SK-N-SH (cell line): ENCODE measurements around the gene ROR2. TPM values are rescaled to one million over a fixed set of nuclear protein-coding genes. Genes with fewer than 3 reads are reported as not detected.

Source experiments
- CTCF ChIA-PET: fragments of 300-600, 350-600 bp; formaldehyde crosslinking; extraction: SDS; loops from one replicate; lab custom pipeline; 2021; lab: Yijun Ruan, JAX
- POLR2A ChIA-PET: fragments of 350-600 bp; sonication (Branson Sonifier 250); formaldehyde crosslinking; extraction: SDS; loops from one replicate; lab custom pipeline; 2020; ENCODE audit warnings: antibody characterized with exemption, inconsistent platforms; lab: Yijun Ruan, JAX
- DNase-seq: peaks from one replicate; pipeline ENCODE4 v3.0.0; 2012
- H2AFZ ChIP-seq: fragments of 200-600 bp; sonication (generic); 2 replicates; pipeline ENCODE4 v1.8.1; 2016; ENCODE audit warnings: antibody characterized with exemption, mild to moderate bottlenecking, low read depth
- H3F3A ChIP-seq: fragments of 200-600 bp; sonication (generic); replicated peaks from 2 replicates; pipeline ENCODE3; 2016; ENCODE audit warnings: antibody characterized with exemption, mild to moderate bottlenecking; ENCODE audit not compliant: insufficient read depth
- H3K27ac ChIP-seq, 2 experiments: fragments of 200-500 bp in 1 of 2; fragments of 200-600 bp in 1 of 2; sonication (Bioruptor generic) in 1 of 2; sonication (generic), shearing (Covaris generic) in 1 of 2; 2 replicates each; pipeline versions ENCODE4 v1.5.1 to v1.6.1; 2014 to 2016; ENCODE audit warnings: low read depth in 2 of 2, inconsistent platforms in 1 of 2, low read length in 1 of 2, mild to moderate bottlenecking in 1 of 2, mixed read lengths in 1 of 2
- H3K27me3 ChIP-seq: fragments of 200-600 bp; sonication (generic), shearing (Covaris generic); 2 replicates; pipeline ENCODE4 v1.6.1; 2016; ENCODE audit warnings: mixed run types; ENCODE audit not compliant: insufficient read depth
- H3K36me3 ChIP-seq, 2 experiments: fragments of 200-500 bp in 1 of 2; fragments of 200-600 bp in 1 of 2; sonication (Bioruptor generic) in 1 of 2; sonication (generic) in 1 of 2; replicated peaks in 1 of 2; 2 replicates each; pipeline versions ENCODE3 to v1.5.1; 2014 to 2016; ENCODE audit warnings: low read length in 1 of 2, mild to moderate bottlenecking in 1 of 2; ENCODE audit not compliant: insufficient read depth in 2 of 2, control insufficient read depth in 1 of 2
- H3K4me1 ChIP-seq, 2 experiments: fragments of 200-500 bp in 1 of 2; fragments of 200-600 bp in 1 of 2; sonication (Bioruptor generic) in 1 of 2; sonication (generic), shearing (Covaris generic) in 1 of 2; 2 replicates each; pipeline versions ENCODE4 v1.5.1 to v1.6.1; 2014 to 2016; ENCODE audit warnings: low read depth in 1 of 2, low read length in 1 of 2, mixed run types in 1 of 2; ENCODE audit not compliant: insufficient read depth in 2 of 2, control insufficient read depth in 1 of 2
- H3K4me2 ChIP-seq: fragments of 200-600 bp; sonication (generic), shearing (Covaris generic); 2 replicates; pipeline ENCODE4 v1.6.1; 2017; ENCODE audit warnings: mixed run types
- H3K4me3 ChIP-seq, 2 experiments: fragments of 200-500 bp in 1 of 2; fragments of 200-600 bp in 1 of 2; sonication (Bioruptor generic) in 1 of 2; sonication (generic), shearing (Covaris generic) in 1 of 2; 2 replicates each; pipeline versions ENCODE4 v1.5.1 to v1.8.1; 2014 to 2016; ENCODE audit warnings: low read depth in 2 of 2, inconsistent platforms in 1 of 2, low read length in 1 of 2, mild to moderate bottlenecking in 1 of 2, mixed read lengths in 1 of 2, moderate library complexity in 1 of 2
- H3K79me2 ChIP-seq: fragments of 200-600 bp; sonication (generic); 2 replicates; pipeline ENCODE4 v1.8.1; 2017; ENCODE audit warnings: mild to moderate bottlenecking; ENCODE audit not compliant: insufficient read depth
- H3K9ac ChIP-seq: fragments of 200-600 bp; sonication (generic); 2 replicates; pipeline ENCODE4 v1.6.1; 2017; ENCODE audit warnings: mixed run types
- H3K9me2 ChIP-seq: fragments of 200-600 bp; sonication (generic); 2 replicates; pipeline ENCODE4 v1.6.1; 2017; ENCODE audit warnings: mixed run types
- H3K9me3 ChIP-seq: fragments of 200-600 bp; sonication (generic); 2 replicates; pipeline ENCODE4 v1.6.1; 2017; ENCODE audit warnings: mixed run types, mild to moderate bottlenecking, moderate library complexity
- H4K20me1 ChIP-seq: fragments of 200-600 bp; sonication (generic); 2 replicates; pipeline ENCODE4 v1.6.1; 2017; ENCODE audit warnings: mild to moderate bottlenecking, mixed run types; ENCODE audit not compliant: insufficient read depth
- CHD2 ChIP-seq: fragments of 150-350 bp; IDR thresholded peaks from 2 replicates; pipeline ENCODE4 v1.6.1; 2018; ENCODE audit warnings: low read length; ENCODE audit not compliant: partially characterized antibody
- ELF1 ChIP-seq: IDR thresholded peaks from 2 replicates; pipeline ENCODE4 v1.4.0; 2012
- EP300 ChIP-seq, 2 experiments: IDR thresholded peaks; 2 replicates each; pipeline versions ENCODE4 v1.4.0 to v1.6.1; 2012; ENCODE audit warnings: borderline replicate concordance in 1 of 2, low read depth in 1 of 2, low read length in 1 of 2
- EZH2phosphoT487 ChIP-seq: fragments of 200-600 bp; sonication (generic); IDR thresholded peaks from 2 replicates; pipeline ENCODE4 v1.6.1; 2017; ENCODE audit warnings: low read depth, mixed run types, mild to moderate bottlenecking, antibody characterized with exemption, moderate library complexity, borderline replicate concordance
- FOSL2 ChIP-seq: IDR thresholded peaks from 2 replicates; pipeline ENCODE4 v1.4.0; 2012; ENCODE audit warnings: low read depth, mild to moderate bottlenecking, moderate library complexity, borderline replicate concordance
- FOXM1 ChIP-seq: IDR thresholded peaks from 2 replicates; pipeline ENCODE4 v1.4.0; 2012; ENCODE audit warnings: low read depth, mild to moderate bottlenecking
- GATA2 ChIP-seq: sonication (generic); formaldehyde crosslinking; IDR thresholded peaks from 2 replicates; pipeline ENCODE4 v1.5.0; 2020; ENCODE audit warnings: mild to moderate bottlenecking, missing genetic modification reagents
- MEF2A ChIP-seq: IDR thresholded peaks from 2 replicates; pipeline ENCODE4 v1.4.0; 2012; ENCODE audit warnings: low read depth, borderline replicate concordance
- RCOR1 ChIP-seq: fragments of 150-350 bp; IDR thresholded peaks from 2 replicates; pipeline ENCODE4 v1.6.1; 2017; ENCODE audit warnings: antibody characterized with exemption, low read length
- RFX5 ChIP-seq: IDR thresholded peaks from 2 replicates; pipeline ENCODE4 v1.6.1; 2012; ENCODE audit warnings: mild to moderate bottlenecking, improper control_type of control experiment, low read length
- SIN3A ChIP-seq: IDR thresholded peaks from 2 replicates; pipeline ENCODE4 v1.6.1; 2012; ENCODE audit warnings: low read depth, mild to moderate bottlenecking, low read length, moderate library complexity, borderline replicate concordance
- SMC3 ChIP-seq: IDR thresholded peaks from 2 replicates; pipeline ENCODE4 v1.6.1; 2012; ENCODE audit warnings: low read depth, low read length, improper control_type of control experiment
- TCF12 ChIP-seq: IDR thresholded peaks from 2 replicates; pipeline ENCODE4 v1.4.0; 2012
- TEAD4 ChIP-seq: IDR thresholded peaks from 2 replicates; pipeline ENCODE4 v1.4.0; 2012; ENCODE audit warnings: mild to moderate bottlenecking, borderline replicate concordance; ENCODE audit not compliant: insufficient read depth
- WGBS: methylation state at CpG from one replicate; pipeline ENCODE4 v1.1.6; 2017; ENCODE audit warnings: low lambda C conversion rate; 5-methylcytosine and 5-hydroxymethylcytosine counted together
- polyA plus RNA-seq, 3 experiments: library from polyadenylated mRNA; depleted of rRNA; stranded (reverse); fragments of >200 nt; gene quantifications; 2 replicates each; pipeline ENCODE4 v1.2.3, GENCODE V29; 2012
- TF ChIP-seq, protein P1 (sequence below): fragments of 200-600 bp; sonication (generic); IDR thresholded peaks from 2 replicates; pipeline ENCODE4 v1.6.1; 2017; ENCODE audit warnings: antibody characterized with exemption, mild to moderate bottlenecking, moderate library complexity
- TF ChIP-seq, protein P2 (sequence below): IDR thresholded peaks from 2 replicates; pipeline ENCODE4; 2012
- TF ChIP-seq, protein P3 (sequence below): IDR thresholded peaks from 2 replicates; pipeline ENCODE4 v1.4.0; 2012; ENCODE audit warnings: low read depth, borderline replicate concordance
- TF ChIP-seq, protein P4 (sequence below): fragments of 150-350 bp; IDR thresholded peaks from 2 replicates; pipeline ENCODE4 v1.6.1; 2016; ENCODE audit warnings: mild to moderate bottlenecking, low read depth, low read length
- TF ChIP-seq, protein P5 (sequence below): IDR thresholded peaks from 2 replicates; pipeline ENCODE4 v1.6.1; 2012; ENCODE audit warnings: mild to moderate bottlenecking, low read depth, low read length, moderate library complexity

The ROR2 gene
- polyA plus RNA-seq, 1 of the 3 experiments (the other 2 are of a cell fraction) = 0.43 TPM

DNA sequence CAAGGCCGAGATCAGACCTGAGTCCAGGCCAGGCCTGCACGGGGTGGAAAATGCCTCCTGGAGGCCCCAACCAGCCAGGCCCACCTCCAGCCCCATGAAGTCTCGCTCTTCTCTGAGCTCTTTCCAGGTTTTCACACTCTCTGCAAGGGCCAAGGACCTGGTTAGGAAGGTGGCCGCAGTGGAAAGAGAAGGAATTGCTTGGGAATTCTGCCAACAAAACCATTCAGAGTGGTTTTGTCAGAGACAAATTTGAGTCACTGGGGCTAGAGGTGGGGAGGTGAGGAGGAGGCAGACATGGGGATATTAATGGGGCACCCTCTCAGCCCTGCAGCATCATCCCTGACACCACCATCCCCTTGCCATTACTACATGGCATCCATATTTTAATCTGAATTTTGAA, 261.0 kb downstream of the ROR2 start:
- Histone ChIP-seq H4K20me1 (no peaks in the 10 kb centered on the region), H3K9me3 (no peaks in the 10 kb centered on the region), H2AFZ (no peak overlapping the region), H3K9ac (no peak overlapping the region), H3K9me2 (no peaks in the 10 kb centered on the region), H3F3A (no peaks in the 10 kb centered on the region), H3K27me3 (no peaks in the 10 kb centered on the region), H3K4me2 (no peak overlapping the region), H3K36me3 (no peaks in the 10 kb centered on the region), H3K79me2 (no peaks in the 10 kb centered on the region), H3K4me3 (no peak overlapping the region), H3K4me1 (no peaks in the 10 kb centered on the region), H3K27ac (no peak overlapping the region)
- TF ChIP-seq FOSL2 (no peak), SIN3A (no peak), TEAD4 (no peak), EZH2phosphoT487 (no peak), CHD2 (no peak)
- no peak for DNase-seq
- 68% methylated on average over 3 of the region's 4 CpGs for WGBS
- CTCF ChIA-PET = interaction anchor here (1.0 kb wide), 1 partner anchor 38 kb away, joined by 3 read pairs; no protein-coding TSS in a partner anchor
- POLR2A ChIA-PET = no interaction called here

DNA sequence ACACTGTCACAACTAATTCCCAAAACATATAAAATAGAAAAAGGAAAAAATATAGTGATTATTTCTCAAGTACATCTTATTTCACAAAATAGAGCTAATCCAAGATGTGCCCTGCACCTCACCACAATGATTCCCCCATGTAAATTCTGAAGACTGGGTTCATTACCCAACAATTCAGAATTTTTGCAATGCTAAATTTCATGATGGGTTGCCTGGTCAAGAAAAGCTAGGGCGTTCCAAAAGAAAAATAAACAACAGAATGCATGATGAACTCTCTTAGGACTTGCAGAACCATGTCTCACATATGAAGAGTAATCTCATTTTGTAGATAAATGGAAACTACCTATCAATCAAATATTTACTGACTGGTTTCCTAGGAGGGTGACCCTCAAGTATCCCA, 266.8 kb downstream of the ROR2 start:
- no peak overlapping the region for H3K9ac ChIP-seq
- ChIA-PET CTCF (interaction anchor here (0.6 to 3.2 kb wide), 7 partner anchors 24 to 1484 kb away, joined by 3 to 24 read pairs (median 4); no protein-coding TSS in a partner anchor), POLR2A (no interaction called here)
- H3K4me2 ChIP-seq = no peak overlapping the region
- H3K36me3 ChIP-seq = no peaks in the 10 kb centered on the region
- H4K20me1 ChIP-seq = no peaks in the 10 kb centered on the region
- H3K27me3 ChIP-seq = no peaks in the 10 kb centered on the region
- no peak overlapping the region for H2AFZ ChIP-seq
- 6% methylated on average over 1 of the region's 1 CpG for WGBS
- H3K79me2 ChIP-seq = no peaks in the 10 kb centered on the region
- DNase-seq = no peak
- H3K9me2 ChIP-seq = no peaks in the 10 kb centered on the region
- no peaks in the 10 kb centered on the region for H3K4me1 ChIP-seq
- no peak overlapping the region for H3K27ac ChIP-seq
- H3K4me3 ChIP-seq = no peak overlapping the region
- H3F3A ChIP-seq = no peaks in the 10 kb centered on the region
- H3K9me3 ChIP-seq = no peaks in the 10 kb centered on the region
- TF ChIP-seq TCF12 (no peak), MEF2A (no peak), SMC3 (no peak), FOXM1 (no peak), RFX5 (no peak), EP300 (IDR thresholded peaks at IDR 0.05; ENCODE audit: borderline replicate concordance in 1 of 2, low read depth in 1 of 2, low read length in 1 of 2) (no peak), ELF1 (no peak), EZH2phosphoT487 (no peak), GATA2 (CRISPR knock-in tag) (no peak), RCOR1 (no peak), SIN3A (no peak)
- TF ChIP-seq, protein P1, sequence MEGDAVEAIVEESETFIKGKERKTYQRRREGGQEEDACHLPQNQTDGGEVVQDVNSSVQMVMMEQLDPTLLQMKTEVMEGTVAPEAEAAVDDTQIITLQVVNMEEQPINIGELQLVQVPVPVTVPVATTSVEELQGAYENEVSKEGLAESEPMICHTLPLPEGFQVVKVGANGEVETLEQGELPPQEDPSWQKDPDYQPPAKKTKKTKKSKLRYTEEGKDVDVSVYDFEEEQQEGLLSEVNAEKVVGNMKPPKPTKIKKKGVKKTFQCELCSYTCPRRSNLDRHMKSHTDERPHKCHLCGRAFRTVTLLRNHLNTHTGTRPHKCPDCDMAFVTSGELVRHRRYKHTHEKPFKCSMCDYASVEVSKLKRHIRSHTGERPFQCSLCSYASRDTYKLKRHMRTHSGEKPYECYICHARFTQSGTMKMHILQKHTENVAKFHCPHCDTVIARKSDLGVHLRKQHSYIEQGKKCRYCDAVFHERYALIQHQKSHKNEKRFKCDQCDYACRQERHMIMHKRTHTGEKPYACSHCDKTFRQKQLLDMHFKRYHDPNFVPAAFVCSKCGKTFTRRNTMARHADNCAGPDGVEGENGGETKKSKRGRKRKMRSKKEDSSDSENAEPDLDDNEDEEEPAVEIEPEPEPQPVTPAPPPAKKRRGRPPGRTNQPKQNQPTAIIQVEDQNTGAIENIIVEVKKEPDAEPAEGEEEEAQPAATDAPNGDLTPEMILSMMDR = no peak
- TF ChIP-seq, protein P2, sequence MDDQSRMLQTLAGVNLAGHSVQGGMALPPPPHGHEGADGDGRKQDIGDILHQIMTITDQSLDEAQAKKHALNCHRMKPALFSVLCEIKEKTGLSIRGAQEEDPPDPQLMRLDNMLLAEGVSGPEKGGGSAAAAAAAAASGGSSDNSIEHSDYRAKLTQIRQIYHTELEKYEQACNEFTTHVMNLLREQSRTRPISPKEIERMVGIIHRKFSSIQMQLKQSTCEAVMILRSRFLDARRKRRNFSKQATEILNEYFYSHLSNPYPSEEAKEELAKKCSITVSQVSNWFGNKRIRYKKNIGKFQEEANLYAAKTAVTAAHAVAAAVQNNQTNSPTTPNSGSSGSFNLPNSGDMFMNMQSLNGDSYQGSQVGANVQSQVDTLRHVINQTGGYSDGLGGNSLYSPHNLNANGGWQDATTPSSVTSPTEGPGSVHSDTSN = no peak
- TF ChIP-seq, protein P3, sequence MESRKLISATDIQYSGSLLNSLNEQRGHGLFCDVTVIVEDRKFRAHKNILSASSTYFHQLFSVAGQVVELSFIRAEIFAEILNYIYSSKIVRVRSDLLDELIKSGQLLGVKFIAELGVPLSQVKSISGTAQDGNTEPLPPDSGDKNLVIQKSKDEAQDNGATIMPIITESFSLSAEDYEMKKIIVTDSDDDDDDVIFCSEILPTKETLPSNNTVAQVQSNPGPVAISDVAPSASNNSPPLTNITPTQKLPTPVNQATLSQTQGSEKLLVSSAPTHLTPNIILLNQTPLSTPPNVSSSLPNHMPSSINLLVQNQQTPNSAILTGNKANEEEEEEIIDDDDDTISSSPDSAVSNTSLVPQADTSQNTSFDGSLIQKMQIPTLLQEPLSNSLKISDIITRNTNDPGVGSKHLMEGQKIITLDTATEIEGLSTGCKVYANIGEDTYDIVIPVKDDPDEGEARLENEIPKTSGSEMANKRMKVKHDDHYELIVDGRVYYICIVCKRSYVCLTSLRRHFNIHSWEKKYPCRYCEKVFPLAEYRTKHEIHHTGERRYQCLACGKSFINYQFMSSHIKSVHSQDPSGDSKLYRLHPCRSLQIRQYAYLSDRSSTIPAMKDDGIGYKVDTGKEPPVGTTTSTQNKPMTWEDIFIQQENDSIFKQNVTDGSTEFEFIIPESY = no peak
- TF ChIP-seq, protein P4, sequence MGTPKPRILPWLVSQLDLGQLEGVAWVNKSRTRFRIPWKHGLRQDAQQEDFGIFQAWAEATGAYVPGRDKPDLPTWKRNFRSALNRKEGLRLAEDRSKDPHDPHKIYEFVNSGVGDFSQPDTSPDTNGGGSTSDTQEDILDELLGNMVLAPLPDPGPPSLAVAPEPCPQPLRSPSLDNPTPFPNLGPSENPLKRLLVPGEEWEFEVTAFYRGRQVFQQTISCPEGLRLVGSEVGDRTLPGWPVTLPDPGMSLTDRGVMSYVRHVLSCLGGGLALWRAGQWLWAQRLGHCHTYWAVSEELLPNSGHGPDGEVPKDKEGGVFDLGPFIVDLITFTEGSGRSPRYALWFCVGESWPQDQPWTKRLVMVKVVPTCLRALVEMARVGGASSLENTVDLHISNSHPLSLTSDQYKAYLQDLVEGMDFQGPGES = no peak
- TF ChIP-seq, protein P5, sequence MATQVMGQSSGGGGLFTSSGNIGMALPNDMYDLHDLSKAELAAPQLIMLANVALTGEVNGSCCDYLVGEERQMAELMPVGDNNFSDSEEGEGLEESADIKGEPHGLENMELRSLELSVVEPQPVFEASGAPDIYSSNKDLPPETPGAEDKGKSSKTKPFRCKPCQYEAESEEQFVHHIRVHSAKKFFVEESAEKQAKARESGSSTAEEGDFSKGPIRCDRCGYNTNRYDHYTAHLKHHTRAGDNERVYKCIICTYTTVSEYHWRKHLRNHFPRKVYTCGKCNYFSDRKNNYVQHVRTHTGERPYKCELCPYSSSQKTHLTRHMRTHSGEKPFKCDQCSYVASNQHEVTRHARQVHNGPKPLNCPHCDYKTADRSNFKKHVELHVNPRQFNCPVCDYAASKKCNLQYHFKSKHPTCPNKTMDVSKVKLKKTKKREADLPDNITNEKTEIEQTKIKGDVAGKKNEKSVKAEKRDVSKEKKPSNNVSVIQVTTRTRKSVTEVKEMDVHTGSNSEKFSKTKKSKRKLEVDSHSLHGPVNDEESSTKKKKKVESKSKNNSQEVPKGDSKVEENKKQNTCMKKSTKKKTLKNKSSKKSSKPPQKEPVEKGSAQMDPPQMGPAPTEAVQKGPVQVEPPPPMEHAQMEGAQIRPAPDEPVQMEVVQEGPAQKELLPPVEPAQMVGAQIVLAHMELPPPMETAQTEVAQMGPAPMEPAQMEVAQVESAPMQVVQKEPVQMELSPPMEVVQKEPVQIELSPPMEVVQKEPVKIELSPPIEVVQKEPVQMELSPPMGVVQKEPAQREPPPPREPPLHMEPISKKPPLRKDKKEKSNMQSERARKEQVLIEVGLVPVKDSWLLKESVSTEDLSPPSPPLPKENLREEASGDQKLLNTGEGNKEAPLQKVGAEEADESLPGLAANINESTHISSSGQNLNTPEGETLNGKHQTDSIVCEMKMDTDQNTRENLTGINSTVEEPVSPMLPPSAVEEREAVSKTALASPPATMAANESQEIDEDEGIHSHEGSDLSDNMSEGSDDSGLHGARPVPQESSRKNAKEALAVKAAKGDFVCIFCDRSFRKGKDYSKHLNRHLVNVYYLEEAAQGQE = no peak
